ENCODE measurements around the gene PRKCH.

PRKCH gene
- total RNA-seq, result 352 to 363 reads per million in 2 donors

DNA sequence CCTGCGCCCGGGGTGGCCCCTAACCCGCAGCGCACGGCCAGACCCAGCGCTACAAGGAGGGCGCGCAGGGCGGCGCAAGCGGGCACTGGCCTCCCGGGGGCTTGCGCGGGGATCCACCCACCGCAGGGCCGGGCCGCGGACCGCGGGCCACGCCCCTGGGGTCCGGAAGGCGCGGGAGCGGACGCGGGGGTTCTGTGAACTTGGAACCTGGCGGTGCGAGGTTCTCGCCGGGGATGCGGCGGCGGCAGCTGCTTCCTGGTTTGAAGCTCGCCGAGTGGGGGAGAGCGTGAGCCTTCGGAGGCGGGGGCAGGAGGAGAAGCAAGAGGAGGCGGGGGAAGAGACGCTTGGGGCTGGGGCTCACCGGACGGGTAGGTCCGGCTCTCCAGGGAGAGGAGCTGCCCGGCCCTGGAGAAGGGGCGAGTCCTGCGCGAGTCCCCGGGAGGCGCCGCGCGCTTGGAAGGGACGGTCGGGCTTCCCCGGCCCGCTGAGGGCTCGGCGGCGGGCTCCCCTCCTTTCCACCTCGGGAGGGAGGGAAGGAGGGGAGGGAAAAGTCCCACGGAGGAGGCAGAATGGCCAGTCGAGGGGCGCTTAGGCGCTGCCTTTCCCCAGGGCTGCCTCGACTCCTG is at the start of gene PRKCH:
Gene PRKCH, plus strand, starts transcription at position 195 of the 626 bp plus-strand sequence. CDS start 523 bp downstream, outside the sequence.
- DNase-seq, result peak; percentile 74

DNA sequence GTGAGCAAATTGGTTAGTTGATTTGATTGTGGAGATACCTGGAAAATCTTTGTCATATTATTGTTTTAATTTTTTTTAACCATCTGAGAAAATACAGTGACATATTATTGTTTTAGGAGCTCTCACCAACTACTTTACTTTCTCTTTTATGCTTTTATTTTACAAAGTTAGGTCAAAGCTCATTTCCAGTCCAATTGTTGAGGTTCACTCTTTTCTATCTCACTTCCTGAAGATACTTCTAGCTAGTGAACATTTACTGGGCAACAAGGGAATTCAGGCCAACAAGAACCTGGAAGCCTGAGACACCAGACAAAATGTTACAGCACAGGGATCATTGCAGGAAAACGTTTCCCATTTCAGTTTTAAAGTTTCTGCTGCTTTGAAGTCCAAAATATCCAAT is 44.1 kb upstream of the PRKCH start:
- no peak for DNase-seq

DNA sequence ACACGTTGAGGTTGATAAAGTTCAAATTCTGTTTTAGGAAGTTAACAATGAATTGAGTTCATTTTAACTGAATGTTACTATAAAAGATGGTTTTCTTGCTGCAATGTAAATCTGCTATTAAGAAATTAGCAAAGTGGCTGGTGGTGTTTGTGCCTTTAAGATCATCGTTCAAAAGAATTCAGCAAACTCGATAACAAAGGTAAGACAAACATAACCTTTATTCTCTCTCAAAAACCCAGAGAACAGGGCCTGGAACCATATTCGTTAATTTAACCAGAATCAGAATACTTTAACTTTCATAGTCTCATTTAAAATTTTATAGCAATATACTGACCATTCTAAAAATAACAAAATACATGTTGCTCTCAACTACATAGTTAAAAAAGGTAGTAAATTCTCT is 43.6 kb upstream of the PRKCH start:
- DNase-seq, result no peak

DNA sequence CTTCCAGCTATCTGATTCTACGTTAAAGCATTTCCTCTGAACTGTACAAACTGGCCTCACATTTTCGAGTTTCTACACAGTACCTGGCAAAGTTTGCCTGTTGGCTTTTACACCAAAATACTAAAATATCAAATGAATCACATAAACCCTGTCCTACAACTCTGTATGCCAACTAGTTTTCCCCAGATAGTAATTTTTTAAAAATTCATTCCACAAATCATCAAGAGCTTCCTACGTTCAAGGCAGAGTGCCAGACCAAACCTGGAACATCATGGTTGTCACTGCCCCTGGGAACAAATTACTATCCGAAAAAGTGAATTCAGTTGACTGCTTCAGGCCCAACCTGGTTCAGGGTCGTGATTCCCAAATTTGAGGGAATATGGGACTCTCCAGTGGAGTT is 42.3 kb upstream of the PRKCH start:
- DNase-seq, result no peak

DNA sequence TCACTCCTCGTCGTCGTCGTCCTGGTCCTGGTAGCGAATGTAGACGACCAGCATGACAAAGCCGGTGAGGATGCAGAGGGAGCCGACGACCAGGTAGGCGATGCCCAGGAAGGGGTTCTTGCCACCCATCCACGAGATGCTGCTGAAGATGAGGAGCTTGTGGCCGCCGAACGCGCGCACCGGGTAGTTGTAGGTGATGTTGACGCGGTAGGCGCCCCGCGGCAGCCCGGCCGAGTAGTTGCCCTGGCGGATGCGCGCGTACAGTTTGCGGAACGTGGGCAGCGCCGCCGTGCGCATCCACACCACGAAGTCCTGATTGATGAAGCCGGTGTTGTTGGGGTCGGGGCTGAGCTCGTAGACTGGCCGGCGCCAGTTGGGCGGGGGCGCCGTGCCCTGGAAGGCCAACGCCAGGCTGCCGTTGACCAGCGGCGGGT is 41.3 kb upstream of the PRKCH start:
- peak; percentile 26 for DNase-seq

DNA sequence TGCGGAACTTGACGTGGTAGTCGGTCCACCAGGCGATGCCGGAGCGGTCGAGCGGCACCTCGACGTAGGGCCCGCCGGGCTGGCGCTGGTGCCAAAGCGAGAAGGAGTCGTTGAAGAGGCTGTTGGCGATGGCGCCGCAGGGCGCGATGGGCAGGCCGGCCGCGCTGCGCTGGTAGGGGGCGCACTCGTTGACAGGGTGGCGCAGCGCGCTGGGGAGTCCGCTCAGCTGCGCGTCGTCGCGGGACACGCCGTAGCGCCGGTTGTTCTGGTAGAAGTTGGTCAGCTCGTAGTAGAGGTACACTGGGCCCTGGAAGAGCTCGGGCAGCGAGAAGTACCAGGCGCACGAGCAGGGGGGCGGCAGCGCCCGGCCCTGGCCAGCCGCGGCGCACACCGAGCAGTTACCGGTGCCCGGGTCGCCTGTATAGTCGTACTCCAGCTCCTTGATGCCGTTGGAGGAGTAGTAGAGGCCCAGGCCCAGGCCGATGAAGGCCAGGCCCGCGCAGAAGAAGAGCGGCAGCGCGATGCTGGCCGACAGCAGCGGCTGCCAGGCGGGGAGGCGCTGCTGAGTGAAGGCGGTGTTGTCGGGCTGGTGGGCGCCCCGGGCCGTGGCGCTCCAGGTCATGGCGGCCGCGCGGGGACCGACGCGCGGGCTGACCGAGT is 40.7 kb upstream of the PRKCH start:
- peak; percentile 70 for DNase-seq

DNA sequence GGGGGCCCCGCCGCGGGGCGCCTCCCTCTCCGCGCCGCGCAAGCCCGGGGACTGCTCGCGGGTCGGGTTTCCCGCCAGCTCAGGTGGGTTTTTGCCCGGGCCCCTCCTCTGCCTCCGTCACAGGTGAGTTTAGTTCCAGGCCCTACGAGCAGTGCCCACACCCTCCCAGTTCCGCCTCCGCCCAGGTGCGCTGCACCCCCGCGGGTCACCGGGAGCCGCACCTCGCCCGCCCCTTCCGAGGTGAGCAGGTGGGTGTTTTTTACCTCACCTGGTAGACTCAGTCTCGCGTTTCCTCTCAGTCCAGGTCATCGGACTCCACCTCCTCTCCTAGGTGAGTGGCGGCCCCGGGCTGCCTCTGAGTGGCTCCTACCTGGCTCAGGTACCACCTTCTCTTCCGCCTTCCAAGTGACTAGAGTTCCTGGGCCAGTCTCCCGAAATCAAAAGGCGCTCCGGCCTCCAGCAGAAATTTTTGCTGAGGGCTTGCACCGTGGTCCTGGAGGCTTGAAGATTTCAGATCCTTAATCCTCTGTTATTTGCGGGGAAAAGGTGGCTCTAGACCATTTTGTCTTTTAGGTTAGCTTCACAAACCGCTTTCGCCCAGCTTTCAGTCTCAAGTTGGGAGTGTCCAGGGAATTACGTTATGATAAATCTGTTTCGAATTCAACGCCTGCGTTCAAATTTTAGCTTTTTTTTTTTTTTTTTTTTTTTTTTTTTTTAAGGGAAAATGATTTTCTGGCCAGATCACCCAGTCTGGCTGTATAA is 40.0 kb upstream of the PRKCH start, which contains the start of gene TMEM30B:
Gene TMEM30B, minus strand, starts transcription at position 153 of the 762 bp plus-strand sequence. CDS start 191 bp downstream, outside the sequence.
- peak; percentile 19 for DNase-seq

DNA sequence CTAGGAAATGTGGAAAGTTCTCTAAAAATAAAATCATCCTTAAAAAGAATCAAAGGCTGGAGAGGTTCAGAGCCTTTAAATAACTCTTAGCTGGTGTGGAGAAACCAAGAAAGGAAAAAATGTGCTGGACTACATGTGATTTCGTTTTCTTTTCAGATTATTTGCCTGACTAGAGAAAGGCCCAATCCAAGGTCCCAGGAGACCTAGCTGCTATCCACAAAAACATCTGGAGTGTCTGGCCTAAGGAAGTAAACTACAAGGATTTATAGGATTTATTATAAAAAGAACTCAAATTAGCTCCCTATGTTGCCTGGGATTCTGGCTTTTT is 39.5 kb upstream of the PRKCH start:
- no peak for DNase-seq

DNA sequence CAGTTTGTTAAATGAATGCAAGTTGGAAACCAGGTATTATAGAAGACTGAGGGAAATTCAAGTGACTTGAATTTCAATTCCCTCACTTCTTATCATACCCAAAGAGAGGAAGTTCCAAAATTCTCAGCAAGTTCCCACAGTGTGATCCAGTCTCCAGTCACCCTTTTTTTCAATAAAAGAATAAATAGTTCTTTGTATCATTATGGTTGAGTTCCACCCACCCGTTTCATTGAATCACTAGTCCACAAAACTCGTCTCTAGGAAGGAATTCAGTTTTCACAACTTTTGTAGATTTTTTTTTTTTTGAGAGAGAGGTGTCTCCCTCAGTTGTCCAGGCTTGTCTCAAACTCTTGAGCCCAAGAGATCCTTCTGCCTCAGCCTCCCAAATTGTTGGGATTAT is 38.6 kb upstream of the PRKCH start:
- DNase-seq, result no peak

DNA sequence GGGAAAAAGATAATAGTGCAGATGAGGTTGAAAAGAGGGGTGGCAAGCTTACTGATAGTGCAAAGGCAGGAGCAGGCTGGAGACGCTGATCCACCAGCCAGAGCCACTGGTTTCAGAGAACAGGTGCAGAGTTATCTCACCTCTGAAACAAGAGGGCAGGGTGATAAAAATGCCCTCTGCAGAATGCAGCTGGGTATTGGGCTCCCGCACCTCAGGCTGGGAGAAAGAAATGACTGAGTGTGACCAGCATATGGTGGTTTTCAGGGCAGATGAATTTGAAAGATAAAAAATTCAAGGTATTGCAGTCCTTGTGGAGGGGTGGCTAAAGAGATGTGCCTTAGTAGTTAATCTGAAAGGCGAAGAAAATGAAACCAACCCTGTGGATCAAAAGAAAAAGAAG is 37.4 kb upstream of the PRKCH start:
- no peak for DNase-seq

DNA sequence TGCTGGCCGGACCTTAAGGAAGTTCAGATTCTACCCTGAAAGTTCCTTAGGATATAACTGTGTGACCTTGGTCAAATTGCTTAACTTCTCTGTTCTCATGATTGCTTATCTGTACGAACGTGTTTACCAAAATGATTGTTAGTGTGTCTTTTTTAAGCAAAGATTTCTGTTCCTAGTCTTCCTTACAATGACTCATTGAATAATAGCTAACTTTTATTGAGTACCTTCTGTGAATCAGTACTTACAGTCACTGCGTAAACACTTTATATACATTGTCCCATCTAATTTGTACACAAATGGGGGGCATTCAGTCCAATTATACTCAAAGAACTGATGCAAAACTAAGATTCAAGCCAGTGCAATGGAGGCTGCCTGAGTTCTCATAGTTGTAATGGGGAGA is 36.0 kb upstream of the PRKCH start:
- no peak for DNase-seq

DNA sequence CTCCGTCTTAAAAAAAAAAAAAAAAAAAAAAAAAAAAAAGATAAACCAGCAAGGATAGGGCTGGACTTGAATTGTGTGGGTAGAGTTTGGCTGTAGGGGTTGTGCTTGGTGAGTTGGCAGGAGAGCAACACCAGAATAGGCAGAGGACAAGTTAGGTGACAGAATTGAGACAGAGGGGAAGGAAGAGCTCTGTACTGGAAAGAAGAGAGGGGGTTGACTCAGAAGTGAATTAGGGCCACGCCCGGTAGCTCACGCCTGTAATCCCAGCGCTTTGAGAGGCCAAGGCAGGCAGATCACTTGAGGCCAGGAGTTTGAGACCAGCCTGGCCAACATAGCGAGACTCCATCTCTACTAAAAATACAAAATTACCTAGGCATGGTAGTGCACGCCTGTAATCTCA is 34.2 kb upstream of the PRKCH start:
- DNase-seq, result no peak

DNA sequence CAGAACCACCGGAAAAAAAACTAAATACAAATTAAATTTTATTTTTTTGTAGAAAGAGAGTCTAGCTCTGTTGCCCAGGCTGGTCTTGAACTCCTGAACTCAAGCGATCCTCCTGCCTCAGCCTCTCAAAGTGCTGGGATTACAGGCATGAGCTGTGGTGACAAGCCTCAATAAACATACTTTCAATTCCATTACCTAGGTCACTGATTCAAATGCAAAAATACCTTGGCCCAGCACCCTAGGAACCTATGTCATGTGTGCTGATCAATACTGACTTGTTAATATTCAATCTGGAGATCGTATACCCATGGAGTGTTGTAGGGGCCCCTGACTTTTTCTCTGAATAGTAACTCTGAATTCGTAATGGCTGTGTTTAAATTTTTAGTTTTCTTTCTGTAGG is 33.2 kb upstream of the PRKCH start:
- no peak for DNase-seq

DNA sequence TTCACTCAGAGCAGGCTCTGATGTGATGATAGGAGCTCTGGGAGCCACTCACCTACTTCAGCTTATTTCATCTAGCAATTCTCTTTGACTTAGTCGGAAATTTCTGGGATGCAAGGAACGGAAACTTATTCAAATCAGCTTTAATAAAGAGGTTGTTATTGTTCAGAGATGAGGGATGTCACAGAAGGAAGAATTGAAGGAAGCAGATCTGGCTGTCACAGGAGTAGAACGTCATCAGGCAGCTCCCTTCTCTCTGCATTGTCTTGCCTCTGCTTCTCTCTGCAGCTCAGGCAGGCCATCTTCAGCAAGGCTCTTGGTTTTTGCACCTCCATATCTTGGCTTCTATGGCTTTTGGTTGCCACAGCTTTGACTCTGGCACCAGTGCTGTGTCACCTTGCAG is 32.7 kb upstream of the PRKCH start:
- DNase-seq, result no peak

DNA sequence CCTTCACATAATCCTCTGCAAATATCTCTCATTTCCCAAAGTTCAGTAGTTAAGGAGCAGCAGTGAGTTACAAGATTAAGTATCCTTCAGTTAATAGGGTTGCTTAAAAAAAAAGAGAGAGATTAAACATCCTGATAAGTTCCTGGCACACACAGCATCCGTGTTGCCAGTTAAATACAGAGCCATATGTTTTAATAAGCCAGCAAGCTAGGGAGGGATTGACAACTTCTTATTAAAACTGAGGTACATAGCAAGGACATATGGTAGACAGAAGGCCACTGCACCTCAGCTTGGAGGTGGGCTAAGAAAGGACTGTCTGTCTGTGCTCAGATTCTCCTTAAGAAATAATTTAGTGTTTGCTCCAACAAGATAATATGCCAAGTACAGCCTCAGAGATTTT is 30.7 kb upstream of the PRKCH start:
- DNase-seq, result no peak

DNA sequence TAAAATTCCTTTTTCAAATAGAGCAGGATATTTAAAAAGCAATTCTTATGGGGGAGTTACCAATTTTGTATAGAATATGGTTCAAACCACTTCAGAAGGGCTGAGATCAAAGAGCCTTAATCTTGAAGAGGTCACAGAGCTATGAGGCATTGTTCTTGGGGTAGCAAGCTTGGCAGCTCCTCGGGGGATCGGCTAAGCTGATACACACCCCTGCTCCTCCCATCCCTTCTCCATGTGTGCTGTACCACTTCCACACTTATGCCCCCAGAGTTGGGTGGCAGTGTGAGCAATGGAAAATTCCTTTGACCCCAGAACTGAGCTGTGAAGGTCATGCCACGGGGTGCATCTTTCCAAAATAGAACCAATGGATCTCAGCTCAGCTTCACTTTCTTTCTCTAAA is 25.2 kb upstream of the PRKCH start:
- no peak for DNase-seq

DNA sequence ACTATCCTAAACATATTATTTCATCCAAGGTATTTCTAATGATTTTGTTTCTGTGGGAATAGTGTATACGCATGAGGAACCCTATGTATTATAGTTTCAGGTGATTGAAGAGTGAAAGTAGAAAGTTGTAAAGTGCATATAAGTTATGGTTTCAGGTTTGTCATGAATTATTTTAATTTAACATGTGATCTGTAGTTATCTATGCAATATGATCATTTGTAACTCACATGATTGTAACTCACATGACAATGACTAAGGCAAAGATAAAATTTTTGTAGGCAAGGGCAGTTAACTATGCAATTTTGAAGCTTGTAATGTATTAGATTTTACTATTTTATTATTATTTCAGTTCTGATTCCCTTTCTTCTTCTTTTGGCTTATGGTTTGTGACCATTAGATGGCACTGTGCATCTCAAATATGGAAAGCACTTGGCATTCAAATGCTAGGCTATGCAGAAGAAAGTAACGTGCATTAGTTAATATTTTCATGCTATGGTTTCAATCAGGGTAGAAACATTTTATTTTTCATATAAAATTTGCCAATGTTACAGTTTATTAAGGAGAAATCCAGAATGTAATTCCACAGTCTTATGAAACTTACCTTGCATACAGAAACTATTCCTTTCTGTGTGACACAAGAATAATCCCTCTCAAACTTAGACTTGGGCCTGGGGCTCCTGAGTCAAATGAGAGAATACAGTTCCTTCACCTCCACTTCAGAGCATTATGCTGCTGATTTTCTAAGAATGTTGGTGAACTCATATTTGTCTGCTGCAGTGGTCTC is 24.5 kb upstream of the PRKCH start:
- no peak for DNase-seq

DNA sequence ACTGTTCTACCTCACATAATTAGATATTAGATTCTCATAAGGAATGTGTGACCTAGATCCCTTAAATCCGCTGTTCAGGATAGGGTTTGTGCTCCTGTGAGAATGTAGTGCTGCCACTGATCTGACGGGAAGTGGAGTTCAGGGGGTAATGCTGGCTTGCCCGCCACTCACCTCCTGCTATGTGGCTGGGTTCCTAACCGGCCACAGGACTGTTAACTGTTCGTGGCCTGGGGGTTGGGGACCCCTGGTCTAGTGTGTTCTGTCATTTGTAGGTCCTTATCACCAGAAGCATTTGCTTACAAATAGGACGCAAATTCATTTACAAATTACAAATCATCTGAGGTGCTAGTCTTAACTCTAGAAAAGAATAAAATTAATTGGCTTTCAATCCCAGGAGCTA is 23.8 kb upstream of the PRKCH start:
- no peak for DNase-seq

DNA sequence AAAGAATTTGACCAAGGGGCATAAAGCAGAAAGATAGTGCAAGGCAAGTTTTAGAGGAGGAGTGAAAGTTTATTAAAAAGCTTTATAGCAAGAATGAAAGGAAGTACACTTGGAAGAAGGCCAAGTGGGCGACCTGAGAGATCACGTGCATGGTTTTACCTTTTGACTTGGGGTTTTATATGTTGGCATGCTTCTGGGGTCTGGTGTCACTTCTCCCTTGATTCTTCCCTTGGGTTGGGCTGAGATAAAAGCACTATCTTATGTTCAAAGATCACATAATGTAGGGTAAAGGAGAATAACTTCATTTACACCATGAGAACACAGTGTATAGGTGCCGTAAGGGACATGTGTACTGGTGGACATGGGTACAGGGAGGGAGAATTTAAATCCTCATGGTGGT is 22.6 kb upstream of the PRKCH start:
- DNase-seq, result no peak

DNA sequence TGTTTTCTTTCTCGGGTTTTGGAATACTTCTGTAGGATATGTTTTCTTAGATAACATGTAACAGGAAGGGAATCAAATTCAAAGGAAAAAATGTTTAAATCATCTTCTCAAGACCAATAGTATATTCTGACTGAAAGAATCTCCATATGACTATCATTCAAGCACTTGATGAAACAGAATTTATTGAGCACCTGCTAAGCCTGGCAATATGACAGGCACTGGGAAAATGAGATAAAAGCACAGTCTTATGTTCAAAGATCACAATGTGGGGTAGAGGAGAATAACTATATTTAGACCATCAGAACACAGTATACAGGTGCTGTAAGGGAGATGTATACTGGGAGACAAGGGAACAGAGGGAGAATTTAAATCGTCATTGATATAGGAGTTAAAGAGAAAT is 21.2 kb upstream of the PRKCH start:
- DNase-seq, result no peak

DNA sequence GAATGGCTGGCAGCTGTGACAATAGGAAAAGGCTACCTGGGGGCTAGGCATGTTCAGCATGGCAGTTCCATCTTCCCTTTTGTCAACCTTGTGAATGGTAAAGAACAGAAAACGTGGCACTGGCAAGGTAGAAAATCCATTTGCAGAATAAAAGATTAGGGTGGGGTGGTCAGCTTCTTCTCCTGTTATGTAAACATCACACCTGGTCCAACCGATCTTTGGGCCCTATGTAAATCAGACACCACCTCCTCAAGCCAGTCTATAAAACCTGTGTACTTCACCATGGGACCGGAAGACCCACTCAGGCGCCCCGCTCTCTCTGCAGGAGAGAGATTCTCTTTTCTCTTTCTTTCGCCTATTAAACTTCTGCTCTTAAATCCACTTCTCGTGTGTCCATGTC is 20.6 kb upstream of the PRKCH start:
- no peak for DNase-seq

DNA sequence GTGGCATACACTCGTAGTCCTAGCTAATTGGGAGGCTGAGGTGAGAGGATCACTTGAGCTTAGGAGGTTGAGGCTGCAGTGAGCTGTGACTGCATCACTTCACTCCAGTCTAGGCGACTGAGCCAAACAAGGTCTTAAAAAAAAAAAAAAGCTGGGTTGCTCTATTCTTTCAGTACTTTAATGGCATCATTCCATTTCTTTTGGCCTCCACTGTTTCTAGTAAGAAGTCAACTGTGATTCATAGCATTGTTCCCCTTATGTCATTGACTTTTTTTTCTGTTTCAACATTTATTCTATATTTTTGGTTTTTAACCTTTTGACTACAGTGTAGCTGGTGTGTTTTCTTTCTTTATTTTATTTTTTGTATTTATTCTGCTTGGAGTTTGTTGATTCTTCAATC is 16.7 kb upstream of the PRKCH start:
- no peak for DNase-seq

DNA sequence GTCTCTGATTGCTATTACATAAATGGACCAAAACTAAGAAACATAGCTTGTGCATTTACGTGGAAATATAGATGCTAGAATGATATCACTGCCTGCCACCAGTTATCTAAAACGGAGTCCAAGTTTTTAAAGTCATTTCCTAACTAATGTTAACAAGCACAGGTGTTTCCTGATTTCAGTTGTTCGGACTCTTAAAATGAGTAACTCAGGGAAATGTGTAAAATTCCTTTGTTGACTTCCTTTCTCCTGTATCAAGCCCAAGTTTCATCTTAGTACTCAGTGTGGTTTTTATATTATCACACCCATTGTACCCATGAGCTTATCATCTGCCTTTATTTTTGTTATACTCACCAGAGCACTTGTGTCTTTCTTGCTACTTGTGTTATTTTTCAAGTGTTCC is 13.2 kb upstream of the PRKCH start:
- no peak for DNase-seq
